ENCODE results near the gene TUFM.

DNA sequence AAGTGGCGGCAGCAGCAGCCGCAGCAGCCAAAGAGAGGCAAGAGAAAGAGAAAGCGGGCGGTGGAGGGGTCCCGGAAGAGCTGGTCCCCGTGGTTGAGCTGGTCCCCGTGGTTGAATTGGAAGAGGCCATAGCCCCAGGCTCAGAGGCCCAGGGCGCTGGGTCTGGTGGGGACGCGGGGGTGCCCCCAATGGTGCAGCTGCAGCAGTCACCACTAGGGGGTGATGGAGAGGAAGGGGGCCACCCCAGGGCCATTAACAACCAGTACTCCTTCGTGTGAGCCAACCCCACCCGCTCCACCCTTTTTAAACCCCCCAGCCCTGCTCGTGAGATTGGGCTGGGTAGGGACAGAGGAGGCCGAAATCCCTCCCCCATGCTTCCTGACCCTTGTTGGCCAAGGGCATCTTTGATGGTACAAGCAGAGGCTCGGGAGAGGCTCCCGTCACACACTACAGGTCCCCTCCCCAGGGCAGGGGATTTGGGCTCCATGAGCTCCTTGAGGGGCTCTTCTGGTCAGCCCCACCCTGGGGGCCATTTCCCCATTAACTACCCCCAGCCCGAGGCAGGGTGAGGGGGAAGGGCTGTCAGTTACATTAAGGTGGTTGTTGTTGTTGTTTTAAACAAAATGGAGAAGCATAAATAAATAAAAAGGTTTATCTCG lies 27.5 kb upstream of the TUFM start:
- no peak for TF ChIP-seq POLR2A (IDR thresholded peaks at IDR 0.05; ENCODE audit: low read depth, low read length)
- no peak for TF ChIP-seq POLR2AphosphoS5 (IDR thresholded peaks at IDR 0.05; ENCODE audit: low read depth, low read length)

Measured in GM12892 (cell line).